ENCODE data around the gene PLBD1.

Gene PLBD1

DNA sequence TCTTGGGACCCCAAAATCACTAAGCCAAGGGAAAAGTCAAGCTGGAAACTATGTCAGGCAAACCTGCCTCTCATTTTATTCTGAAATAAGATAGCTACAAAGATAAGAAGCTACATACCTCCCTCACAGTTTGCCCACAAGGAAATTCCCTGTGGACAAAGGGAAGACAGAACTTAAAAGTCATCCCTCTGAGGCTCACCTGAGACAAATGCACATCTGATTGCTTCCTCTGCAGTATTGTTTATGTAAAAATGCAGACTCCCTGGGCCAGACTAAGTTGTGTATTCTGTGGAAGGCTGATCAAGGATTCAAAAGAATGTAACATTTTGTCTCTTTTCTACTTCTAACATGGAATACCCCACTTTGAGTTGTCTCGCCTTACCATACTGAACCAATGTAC lies 2.5 kb upstream of the PLBD1 start:
- DNase-seq (ENCODE audit: low read depth in 2 of 2): no peak

DNA sequence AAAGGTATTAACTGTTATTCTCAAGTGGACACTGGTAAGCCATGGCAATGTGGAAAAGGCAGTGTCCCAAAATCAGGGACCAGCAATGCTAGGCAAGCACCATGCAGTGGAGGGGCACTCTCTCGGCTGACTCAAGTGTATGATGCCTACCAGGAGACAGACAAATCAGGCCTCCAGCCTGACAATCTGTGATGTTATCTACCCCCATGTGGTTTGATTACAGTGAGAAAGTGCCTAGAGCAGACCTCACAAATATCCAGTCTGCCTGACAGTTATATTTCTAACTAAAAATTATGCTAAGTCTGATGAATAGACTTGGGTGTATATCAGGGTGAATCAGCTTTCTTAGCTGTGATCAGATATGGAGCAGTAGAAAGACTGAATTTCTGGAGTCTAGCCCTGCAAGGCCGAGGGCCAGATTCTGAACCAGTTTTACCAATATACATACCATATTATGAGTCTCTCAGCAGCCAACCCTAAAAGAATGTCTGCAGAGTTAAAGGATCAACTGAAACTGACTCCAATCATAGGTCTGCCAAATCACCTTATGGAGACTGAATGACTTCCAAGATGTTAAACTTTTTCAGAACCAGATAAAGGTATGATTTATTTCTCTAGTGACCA lies 3.2 kb downstream of the PLBD1 start:
- DNase-seq (ENCODE audit: low read depth in 2 of 2): no peak

DNA sequence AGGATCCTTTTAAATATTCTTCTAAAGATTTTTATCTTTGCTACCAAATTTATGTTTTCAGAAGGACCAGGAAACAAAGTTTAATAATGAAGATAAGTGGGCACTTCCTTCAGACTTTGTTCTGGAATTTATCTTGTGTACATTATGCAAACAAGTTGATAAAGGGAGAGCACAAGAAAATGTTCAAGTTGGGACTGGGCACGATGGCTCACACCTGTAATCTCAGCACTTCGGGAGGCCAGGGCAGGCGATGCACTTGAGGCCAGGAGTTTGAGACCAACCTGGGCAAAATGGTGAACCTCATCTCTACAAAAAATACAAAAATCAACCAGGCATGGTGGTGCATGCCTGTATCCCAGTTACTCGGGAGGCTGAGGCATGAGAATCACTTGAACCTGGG lies 4.6 kb downstream of the PLBD1 start:
- no peak for DNase-seq (ENCODE audit: low read depth in 2 of 2)

DNA sequence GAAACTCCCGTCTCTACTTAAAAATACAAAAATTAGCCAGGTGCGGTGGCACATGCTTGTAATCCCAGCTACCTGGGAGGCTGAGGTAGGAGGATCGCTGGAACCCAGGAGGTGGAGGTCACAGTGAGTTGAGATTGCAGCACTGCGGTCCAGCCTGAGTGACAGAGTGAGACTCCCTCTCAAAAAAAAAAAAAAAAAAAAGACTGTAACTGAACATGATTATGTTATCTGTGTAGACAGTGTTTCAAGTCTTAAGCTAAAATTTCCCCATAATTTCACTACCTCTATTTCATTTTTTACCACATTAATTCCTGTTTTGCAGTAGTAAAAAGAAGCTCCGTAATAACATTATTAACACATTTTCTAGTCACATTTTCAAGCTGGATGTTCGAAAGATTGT lies 5.4 kb downstream of the PLBD1 start:
- no peak for DNase-seq (ENCODE audit: low read depth in 2 of 2)

DNA sequence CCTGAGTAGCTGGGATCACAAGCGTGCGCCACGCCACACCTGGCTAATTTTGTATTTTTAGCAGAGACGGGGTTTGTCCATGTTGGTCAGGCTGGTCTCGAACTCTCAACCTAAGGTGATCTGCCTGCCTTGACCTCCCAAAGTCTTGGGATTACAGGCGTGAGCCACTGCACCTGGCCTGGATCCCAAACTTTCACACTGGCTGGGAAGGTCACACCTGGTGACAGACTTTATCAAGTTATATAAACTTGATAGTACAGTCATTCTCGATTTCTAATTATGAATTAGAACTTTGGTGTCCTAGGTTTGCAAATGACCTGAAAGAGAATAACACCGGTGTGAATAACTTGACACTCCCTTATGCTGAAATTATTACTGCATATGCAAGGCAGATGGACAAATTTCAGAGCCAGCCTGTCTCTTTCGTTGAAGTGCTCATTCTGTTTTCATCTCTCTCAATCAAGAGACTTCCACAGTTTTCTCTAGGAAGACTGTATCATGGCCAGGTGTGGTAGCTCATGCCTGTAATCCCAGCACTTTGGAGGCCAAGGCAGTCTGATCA lies 5.9 kb downstream of the PLBD1 start:
- DNase-seq (ENCODE audit: low read depth in 2 of 2): no peak

DNA sequence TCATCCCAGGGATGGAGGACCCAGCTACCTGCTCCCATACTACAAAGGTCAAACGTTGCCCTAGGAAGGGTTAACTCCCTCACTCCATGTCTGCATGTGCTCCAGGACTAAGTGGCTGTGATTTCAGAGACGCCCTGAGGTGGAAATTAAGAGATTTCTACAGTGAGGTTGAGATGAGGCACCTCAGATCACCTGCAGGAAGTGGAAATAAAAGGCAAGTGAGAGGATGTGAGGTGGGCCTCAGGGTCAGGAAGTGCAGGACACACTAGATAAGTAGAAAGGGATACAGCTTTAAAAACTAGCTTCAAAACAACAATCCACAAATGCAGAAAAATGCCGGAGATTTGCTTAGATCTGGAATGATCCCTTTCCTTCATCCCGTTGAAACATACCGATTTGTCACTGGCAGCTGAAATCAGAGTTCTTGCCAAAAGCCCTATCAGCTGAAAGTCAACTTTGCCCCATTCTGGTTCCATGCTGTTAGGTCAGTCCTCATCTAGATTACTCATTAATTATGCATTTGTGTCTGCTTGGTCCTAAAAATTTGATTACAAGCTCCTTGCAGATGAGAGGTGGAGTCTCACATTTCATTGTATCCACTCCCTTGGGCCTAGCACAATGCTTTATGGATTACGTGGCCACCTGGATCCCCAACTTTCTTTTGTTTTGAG lies 6.6 kb downstream of the PLBD1 start:
- no peak for DNase-seq (ENCODE audit: low read depth in 2 of 2)

DNA sequence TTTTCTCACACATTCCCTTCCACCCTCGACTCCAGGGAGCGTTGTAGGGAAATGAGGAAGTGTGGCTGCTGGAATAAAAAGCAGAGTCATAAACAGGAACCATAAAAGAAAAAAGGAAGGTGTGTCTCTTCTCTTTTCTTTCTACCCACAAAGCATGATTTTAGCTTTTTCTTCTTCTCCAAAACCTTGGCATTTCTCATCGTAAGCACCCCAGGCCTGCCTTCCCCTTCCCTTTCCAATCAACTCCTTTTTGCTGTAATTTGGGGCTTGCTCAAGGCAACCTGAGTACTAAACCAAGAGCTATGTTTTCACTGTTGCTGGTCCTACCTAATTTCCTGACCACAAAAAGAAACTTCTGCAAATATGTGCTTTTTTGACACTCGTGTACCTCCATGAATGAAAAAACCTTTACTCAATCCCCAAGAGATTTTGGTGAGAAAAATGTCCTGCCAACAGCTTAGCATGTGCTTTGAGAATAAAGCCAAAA lies 9.2 kb downstream of the PLBD1 start:
- no peak for DNase-seq (ENCODE audit: low read depth in 2 of 2)

DNA sequence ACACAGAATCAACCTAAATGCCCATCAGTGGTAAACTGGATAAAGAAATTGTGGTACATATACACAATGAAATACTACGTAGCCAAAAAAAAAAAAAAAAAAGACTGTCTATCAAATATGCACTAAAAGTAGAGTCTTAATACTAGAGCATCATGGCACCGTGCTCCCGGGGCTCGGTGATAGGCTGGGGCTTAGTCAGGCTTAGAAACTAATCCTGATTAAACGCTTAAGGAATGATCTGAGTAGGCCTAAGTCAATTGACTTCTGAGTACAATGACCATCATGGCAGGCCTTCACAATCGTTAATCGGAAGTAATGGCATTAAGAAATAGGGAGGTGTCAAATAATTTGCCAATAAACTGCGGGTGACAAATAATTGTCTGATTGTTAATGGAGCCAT lies 9.7 kb downstream of the PLBD1 start:
- DNase-seq (ENCODE audit: low read depth in 2 of 2): no peak

DNA sequence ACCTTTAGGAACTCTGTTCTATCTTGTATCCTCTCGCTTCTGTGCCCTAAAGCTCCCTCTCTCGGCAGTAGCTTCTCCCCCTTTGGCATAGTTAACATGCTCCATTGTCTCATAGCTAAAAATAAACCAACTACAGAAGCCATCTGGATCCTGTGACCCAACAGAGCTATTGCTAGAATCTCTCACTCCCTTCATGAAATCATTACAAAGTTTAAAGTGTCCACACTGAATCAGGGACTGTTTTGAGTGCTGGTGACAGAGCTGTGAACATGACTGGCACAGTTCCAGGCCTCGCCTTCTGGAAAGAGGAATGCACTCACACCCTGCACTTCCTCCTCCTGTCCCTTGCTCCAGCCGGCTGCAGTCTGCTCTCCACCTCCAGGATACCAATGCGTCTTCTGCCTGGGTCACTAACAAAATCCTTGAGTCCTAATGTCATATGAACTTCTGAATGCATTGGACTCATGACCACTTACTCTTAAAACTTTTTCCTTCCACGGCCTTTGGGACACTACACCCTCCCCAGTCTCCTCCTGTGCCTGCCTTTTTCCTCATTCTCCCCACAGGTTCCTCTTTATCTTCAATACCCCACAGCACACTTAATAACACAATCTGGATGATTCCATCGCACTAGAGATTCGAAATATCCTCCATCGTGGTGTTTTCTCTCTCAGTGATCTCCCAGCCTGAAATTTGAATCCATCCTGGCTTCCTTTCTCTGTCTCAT lies 13.2 kb downstream of the PLBD1 start:
- DNase-seq (ENCODE audit: low read depth in 2 of 2): no peak

DNA sequence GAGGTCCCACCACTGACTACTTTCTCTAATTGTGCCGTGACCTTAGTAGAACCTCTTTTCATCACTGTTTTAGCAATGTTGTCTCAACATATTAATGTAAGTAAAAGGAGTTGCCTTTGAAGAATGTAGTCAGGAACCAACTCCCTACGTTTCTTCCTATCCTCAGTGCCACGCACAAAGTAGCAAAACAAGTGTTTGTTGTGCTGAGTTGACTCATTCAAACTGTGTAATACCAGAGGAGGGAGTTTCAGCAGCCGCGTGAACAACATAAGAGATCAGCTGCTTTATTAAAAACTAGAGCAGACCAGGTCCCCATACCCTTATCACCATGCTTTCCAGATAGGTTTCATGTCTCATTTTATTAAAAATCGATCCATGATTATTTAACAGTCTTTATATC lies 19.1 kb downstream of the PLBD1 start:
- DNase-seq (ENCODE audit: low read depth in 2 of 2): no peak

DNA sequence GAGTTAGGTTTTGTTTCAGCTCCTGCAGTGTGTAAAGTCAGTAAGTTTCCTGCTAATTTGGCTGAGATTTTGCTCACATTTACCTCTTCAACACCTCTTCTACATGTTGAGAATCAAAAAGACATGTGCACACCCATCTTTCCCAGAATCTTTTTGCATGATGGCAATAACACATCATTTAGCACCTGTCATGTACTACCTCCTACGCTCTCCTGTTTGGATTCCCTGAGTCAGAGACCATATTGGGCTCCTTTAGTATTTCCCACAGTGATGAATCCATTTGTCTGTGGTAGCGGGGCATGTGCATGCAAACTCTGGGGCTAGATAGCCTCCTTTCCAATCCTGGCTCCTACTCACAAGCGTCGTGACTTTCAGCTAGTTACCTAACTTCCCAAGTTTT lies 20.1 kb downstream of the PLBD1 start:
- no peak for DNase-seq (ENCODE audit: low read depth in 2 of 2)

DNA sequence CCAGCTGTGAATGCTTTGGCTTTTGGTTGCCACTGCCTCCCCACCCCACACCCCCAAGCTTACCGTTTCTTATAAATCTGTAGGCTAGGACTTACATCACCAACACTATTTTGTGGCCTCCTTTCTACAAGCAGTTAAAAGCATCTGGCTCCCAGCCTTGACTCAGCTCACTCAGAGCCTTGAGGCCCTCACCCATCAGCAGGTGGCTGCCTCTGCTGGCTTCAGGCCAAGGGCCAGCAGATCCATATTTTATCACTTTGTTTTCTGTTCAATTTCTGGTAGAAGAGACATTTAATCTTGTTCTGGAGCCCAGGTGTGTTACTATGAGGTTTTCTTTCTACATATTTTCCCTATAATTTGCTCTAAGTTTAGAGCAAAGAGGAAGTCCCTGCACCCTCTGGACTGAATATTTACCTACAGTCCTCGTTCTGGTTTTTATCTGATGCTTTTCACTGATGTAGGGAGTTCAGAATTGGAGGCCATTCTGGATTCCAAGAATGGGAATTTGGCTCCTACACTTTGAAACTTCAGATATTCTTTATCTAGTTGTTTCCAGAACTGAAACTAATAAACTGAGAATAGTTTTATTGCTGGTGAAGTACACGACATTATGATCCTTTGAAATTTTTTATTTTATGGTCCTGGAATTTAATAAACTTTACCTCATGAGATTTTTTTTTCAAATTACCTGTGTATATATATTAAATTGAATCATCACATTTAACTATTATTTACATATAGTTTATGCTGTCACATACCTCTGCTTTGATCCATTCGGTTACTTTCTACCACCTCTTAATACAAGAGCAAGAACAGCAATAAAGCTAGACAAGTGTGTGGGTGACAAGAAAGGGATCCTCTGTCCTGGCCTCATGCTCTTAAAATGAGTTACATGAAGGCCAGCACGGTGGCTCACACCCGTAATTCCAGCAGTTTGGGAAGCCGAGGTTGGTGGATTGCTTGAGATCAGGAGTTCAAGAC lies 22.2 kb downstream of the PLBD1 start:
- no peak for DNase-seq (ENCODE audit: low read depth in 2 of 2)

DNA sequence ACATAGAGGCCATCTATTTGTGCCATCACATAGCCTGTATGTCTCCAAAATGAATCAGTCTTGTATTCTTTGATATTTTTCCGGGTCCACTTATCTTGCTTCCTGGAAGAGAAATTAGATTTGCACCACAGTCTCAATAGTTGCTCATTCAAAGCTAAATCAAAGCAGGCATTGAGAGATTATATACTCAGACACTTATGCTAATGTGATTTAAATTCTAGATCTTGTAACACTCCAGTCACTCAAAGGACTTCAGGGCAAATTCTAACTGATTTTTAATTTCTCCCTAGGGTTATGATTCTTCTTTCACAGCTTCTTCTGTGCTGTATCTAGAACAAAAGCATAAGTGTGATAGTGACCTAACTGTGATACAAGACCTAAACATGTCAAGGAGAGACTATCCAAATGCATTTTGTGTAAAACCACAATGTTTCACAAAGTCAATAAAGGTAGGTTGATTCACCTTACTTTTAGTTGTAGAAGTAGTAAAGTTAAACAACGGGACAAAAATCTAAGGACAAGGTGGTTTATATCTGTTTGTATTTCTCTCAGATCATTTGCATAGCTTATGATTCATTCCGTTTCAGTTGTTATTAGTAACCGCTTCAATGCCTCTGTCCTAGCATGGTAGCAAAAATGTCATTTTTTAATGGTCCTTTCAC lies 26.8 kb downstream of the PLBD1 start:
- no peak for DNase-seq (ENCODE audit: low read depth in 2 of 2)

DNA sequence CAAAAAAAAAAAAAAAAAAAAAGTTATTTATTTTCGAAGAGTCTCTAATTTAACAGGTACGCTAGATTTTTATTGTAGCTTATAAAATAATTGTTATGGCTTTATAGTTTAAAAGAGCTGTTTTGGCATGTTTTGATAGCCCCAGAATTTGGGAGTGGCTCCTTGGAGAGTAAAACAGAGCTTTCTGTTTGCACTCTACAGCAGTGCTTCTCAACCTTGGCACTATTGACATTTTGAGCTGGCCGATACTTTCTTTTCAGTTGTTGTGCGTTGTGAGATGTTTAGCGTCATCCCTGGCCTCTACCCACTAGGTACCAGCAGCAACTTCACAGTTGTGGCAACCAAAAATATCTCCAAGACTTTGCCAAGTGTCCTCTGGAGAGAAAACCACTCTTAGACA lies 30.6 kb downstream of the PLBD1 start:
- no peak for DNase-seq (ENCODE audit: low read depth in 2 of 2)

DNA sequence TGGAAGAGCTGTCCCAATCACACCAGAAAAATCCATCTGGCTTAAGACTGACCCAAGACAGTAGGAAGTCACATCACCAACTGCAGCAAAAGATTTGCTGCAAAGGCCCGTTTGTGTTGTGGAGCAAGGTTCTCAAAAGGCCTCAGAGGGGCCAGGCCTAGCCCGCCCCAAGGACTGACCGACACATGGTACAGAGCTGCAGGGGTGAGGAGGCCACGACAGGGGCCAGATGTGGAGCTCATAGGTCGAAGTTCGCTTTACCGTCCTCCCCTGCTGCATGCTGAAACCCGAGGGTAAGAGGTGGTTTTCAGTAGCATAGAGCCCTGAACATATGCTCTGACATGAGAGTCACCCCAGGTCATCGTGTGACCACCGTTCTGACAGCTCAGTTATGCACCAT lies 35.5 kb downstream of the PLBD1 start:
- no peak for DNase-seq (ENCODE audit: low read depth in 2 of 2)

DNA sequence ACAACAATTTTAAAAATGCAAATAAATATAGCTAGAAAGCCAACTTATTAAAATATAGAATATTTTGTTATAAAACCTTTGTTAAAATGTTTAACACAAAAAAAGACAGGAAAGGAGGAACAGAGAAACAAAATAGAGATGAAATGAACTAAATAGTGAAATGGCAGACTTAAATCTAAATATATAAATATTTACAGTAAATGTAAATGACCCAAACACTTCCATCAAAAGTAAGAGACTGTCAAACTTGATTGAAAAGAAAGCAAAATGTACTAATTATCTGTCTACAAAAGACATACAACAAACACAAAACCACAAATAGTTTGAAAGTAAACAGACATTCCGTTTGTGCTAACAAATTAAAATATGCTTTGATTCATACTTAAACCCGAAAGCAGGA lies 41.7 kb downstream of the PLBD1 start:
- no peak for DNase-seq (ENCODE audit: low read depth in 2 of 2)

DNA sequence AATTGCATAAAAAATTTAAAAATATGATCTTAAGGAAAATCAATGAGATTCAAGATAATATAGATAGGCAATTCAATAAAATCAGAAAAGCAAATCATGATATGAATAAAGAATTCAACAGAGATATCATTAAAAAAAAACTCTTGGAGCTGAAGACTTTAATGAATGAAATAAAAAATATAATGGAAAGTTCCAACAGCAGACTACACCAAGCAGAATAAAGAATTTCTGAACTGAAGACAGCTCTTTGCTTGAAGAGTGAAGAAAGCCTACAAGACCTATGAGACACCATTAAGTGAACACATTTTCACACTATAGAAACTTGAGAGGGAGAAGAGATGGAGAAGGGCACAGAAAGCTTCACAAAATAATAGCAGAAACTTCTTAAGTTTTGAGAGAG lies 45.9 kb downstream of the PLBD1 start:
- DNase-seq (ENCODE audit: low read depth in 2 of 2): no peak

DNA sequence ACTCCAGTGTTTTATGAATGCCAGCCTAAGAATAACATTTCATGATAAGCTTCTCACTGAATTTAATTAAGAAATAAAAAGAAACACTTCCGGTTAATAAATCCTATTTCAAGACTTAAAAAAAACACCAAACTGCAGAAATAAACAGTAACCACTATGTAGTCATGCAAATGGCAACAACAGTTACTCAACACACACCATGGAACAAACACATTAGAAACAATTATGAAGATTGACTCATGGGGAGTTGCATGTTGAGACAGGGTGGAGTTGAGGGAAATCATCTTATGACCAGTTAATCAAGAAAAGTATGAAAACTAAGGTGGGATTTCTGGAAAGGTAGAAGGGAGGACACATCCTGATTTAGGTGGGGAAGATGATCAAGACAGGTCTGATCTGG lies 52.7 kb downstream of the PLBD1 start:
- DNase-seq (ENCODE audit: low read depth in 2 of 2): no peak

DNA sequence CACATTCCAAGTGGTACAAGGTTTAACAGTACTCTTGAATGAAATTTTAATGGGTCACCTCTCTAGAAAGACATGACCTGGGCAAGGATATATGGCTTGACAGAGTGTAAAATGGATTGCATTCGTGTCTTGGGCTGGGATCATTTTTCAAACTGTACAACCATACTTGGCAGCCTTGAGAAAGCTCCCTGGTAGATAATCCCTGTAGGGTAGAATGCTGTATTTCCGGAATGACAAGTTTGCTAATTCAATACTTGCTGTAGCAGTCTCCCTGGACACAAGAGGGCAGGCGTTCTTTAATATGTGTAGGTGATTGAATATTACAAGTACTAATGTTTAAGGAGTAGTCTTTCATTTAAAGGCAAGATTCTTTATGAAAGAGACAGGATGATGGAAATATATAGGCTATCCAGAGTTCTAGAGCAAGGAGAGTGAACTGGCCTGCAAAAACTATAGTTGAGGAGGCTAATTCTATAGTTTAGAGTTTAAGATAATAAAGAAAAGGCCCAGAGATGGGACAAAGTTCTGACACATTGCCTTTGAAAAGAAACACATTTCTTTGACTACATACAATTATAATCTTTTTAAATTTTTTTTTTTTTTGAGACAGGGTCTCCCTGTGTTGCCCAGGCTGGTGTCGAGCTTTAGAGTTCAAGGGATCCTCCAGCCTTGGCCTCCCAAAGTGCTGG lies 53.4 kb downstream of the PLBD1 start:
- no peak for DNase-seq (ENCODE audit: low read depth in 2 of 2)

DNA sequence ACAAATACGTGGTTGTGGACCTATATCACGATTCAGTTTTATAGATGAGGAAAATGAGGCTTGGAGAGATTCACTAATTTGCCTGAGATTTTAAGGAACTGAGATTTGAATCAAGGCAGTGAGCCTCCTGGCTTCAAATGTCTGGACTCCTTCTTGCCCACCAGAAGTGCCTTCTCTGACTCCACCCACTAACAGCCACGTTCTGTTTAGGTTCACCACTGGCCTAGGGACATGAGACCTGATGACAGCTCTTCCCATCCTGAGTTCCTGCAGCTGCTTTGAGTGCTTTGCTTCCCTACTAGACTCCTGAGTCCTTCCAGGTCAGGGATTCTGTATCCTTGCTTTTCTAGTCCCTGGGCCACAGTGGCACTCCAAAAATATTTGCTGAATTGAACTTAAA lies 57.1 kb downstream of the PLBD1 start:
- no peak for DNase-seq (ENCODE audit: low read depth in 2 of 2)

All from fibroblast of skin of left quadriceps (primary cell).